Measurements from ENCODE around the gene TMEM52. TPM values are rescaled to one million over a fixed set of nuclear protein-coding genes. Genes with fewer than 3 reads are reported as not detected.

TMEM52 gene
- total RNA-seq, 1 donor from 2014 or later = 1.5 TPM

- no peak for DNase-seq (ENCODE audit: low spot score)
Observed at GRCh38 chr1:1927751-1928150, 8.7 kb upstream of the TMEM52 start.

DNA sequence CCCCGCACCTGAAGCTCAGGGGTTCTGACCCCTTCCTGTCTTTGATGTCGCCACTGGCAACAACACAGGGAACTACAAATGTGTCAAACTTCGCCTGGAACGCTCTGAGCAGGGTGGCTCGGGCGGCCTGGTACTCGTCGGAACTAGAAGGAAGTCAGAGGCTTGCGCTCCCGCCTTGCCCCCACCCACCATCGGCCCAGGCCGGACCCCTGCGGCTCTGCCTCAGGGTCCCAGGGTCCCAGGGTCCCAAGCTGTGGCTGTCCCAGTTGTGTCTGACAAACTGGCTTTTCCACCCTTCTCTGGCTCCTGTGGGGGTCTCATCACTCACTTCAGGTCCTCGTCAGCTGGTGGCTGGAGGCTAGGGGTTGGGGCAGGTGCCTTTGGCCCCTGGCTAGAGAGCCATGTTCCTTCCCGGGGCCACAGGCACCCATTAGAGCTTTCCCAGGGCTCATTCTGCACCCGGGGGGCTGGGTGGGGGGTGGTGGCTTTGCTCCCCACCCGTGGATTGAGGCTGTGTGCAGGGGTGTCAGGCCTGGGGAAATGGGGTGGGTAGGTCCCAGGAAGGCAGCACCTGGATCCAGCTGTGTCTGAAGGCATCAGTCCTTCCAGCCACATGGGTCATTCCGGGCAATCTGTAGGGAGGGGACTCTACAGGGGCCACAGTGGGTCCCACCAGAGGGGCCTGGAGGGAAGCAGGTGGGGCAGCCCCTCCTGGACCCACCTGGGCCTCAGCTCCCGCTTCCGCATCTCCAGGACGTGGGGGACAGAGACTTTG lies 8.0 kb upstream of the TMEM52 start:
- no peak for DNase-seq (ENCODE audit: low spot score)

DNA sequence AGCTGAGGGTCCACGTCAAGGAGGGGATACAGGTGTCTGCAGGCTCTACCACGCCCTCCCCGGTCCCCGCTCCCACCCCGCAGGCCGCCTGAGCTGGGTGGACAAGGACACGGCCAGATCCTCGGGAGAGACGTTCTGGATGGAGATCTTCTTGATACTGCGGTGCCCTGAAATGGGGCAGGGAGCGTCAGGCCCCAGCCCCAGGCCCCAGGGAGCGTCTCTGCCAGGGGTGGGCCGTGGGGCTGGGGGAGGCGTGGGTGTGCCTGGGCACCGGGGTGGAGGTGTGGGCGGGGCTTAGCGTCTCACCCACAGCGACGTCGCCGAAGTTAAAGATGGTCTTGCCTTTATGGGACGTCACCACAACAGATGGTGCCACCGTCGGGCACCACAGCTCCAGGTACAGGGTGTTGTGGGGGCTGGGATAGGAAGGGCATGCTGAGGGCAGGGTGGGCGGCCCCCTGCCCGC lies 7.3 kb upstream of the TMEM52 start:
- DNase-seq (ENCODE audit: low spot score) = no peak

- DNase-seq (ENCODE audit: low spot score) = no peak
Observed at GRCh38 chr1:1925437-1926345, 6.6 kb upstream of the TMEM52 start.

DNA sequence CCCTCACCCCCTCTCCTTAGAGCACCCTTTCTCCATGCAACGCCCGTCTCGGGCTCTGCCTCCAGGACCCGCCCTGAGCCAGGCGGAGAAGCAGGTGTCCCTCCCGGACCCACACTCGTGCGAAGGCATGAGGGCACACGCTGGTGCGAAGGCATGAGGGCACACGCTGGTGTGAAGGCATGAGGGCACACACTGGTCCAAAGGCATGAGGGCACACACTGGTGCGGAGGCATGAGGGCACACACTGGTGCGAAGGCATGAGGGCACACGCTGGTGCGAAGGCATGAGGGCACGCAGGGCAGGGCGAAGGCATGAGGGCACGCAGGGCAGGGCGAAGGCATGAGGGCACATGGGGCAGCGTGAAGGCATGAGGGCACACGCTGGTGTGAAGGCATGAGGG lies 5.8 kb upstream of the TMEM52 start:
- DNase-seq (ENCODE audit: low spot score) = no peak

DNA sequence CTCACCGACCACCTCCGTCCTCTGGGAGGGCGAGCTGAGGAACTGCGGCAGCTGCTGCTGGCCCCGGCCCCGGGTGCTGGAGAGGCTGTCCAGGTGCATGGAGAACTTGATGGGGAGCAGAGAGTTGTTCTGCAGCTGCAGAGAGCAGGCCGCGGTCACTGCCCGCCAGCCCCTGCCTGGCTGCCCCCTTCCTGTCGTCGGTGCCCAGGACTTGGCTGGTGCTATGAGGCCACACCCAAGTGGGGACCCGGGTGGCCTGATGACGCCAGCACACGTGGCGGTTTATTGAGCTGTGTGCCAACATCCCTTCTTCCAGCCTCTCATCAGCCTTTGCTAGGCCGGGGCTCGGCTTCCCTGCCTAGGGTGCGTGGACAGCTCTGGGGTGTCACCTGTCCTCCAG lies 5.3 kb upstream of the TMEM52 start:
- DNase-seq (ENCODE audit: low spot score) = no peak

GRCh38 chr1:1922956-1923833 lies 4.1 kb upstream of the TMEM52 start:
- no peak for DNase-seq (ENCODE audit: low spot score)

DNA sequence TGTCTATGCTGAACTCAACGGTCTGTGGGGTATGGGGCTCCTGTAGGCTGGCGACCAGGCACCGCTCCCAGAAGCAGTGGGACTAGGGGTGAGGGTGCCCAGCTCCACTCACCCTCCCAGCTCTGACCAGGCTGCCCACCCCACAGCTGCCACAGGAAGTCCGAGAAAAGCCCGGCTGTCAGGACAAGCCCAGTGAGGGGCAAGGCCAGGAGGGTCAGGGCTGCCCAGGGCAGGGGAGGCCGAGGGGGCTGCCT lies 3.5 kb upstream of the TMEM52 start:
- DNase-seq (ENCODE audit: low spot score) = no peak

DNA sequence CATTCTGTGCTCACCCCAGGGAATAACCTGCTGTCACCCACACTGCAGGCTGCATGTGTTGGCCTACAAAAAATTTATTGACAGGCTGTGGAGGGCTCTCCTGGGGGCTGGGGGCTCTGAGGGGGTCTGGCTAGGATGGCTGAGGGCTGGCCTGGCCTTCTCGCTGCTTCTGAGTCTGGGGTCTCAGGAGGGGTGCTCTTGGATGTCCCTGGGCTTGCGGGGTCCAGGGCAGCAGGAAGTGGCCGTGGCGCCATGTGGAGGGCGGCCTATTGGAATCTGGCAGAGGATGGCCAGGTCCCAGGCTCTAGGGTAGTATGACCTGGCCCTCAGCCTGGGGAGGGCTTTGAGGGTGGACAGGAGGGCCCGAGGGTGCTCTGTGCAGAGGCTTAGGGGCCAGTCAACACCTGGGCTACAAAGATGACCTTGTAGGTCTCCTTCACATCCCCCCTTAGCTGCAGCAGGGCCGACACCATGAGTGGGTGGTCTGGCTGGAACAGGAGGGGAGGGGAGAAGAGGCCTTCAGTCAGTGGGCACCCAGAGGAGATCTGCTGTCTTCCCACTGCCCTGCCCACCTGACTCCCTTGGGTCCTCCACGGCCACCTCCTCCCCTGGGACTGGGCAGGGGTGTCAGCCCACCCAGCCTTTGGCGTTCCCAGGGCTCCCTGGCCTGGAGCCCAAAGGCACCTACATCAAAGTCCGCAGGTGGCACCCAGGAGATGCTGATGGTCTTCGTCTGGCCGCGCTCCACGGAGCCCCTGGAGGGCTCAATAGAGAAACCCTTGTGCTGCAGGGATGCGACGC lies 3.0 kb upstream of the TMEM52 start:
- no peak for DNase-seq (ENCODE audit: low spot score)

- DNase-seq (ENCODE audit: low spot score) = peak; percentile 88
Observed at GRCh38 chr1:1921459-1921862, 2.4 kb upstream of the TMEM52 start.

- DNase-seq (ENCODE audit: low spot score) = peak; percentile 89
Observed at GRCh38 chr1:1920608-1921458, 1.8 kb upstream of the TMEM52 start.

DNA sequence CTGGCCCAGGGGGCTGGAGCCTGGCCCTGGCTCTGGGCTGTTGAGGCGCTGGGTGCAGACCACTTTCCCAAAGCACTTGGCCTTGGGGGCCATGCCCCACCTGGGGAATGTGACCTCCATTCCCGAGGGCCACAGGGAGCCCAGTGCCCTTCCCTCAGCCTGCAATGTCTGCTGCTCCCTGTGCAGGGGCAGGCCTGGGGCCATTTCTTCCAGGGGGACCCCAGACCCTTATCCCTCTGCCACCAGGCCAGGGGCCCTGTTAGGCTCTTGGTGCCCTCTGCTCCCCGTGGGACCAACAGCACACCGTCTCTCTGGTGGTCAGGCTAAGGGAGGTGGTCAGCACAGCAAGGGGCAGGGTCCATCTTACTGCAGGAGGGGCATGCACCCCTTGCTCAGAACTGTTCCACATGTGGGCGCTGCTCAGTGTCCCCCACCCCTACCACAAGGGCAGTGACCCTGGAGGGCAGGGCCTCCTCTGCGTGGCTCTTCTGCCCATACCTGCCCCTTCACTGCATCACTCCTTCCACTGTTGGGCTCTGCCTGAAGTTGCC lies 1.1 kb upstream of the TMEM52 start:
- DNase-seq (ENCODE audit: low spot score) = no peak

DNA sequence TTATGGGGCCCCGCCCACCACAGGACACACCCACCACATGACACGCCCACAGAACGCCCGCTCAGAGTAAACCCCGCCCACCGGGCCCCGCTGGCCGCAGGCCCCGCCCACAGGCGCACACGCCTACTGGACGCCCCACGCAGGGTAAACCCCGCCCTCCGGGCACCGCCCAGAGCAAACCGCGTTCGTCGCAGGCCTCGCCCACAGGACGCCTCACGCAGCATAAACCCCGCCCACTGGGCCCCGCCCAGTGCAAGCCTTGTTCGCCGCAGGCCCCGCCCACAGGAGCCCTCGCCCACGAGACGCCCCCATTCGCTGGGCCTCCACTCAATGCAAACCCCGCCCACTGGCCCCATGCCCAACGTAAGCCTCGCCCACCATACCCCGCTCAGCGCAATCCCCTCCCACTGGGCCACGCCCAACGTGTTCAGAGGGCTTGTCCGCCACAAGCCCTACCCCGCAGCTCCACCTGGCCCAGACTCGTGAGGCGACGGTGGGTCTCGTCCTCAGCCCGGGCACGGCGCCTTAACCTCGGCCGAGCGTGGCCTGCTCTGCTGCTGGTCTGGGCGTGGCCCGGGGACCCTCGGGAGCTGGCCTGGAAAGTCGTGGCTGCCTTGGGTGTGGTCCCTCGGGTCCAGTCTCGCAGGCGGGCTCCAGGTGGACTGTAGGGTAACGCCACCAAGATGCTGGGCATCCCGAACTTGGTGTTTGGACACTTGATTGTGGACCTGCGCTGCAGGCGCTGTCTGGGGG lies 401 bp upstream of the TMEM52 start:
- DNase-seq (ENCODE audit: low spot score) = peak; percentile 100

DNA sequence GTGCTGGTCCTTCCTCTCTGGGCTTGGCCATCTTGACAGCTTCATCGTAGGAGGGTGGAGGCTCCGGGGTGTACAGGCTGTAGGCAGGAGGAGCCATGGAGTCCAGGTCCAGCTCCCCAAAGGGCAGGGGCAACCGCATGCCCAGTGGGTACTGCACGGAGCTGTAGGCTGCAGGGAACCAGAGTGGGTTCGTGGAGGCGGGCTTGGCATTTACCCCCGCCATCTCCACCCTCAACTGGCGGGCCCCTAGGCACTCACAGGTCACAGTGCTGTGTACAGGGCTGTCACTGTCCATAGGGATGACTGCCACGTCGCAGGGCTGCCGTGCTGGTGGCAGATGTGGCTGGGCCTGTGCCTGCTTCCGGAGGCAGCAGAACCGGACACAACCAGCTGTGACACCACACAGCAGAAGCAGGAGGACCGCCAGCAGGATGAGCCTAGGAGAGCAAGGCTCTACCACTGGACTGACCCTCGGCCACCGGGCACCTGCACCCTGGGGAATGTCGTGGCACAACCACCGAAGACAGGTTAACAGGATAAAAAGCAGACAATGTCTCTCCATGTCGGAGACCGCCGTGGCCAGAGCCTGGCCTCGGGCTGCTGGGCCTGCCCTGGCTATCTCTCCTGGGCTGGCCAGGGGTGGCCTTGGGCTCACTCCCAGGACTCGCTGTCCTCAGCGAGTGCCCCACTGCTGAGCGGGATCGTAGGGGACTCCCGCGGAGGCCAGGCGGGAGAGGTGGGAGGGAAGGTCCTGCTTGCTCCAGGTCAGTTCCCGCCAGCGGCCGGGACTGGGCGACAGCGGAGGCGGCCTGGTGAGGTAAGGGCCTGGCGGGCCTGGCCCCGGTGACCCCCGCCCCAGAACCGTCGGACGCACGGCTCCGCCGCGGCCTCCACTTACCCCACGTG lies 831 bp downstream of the TMEM52 start:
- DNase-seq (ENCODE audit: low spot score) = peak; percentile 89

- DNase-seq (ENCODE audit: low spot score) = no peak
Observed at GRCh38 chr1:1917304-1917976, 1.6 kb downstream of the TMEM52 start.

DNA sequence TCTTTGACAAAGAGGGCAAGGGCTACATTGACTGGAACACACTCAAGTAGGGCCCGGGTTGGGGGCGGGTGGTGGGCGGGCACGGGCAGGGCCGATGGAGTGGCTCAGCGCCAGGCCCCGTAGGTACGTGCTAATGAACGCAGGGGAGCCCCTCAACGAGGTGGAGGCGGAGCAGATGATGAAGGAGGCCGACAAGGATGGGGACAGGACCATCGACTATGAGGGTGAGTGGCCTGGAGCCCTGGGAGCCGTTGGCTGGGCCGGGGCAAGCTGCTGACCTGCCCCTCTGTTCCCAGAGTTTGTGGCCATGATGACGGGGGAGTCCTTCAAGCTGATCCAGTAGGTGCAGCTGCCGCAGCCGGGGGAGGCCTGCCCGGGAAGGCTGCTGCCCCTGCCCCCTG lies 2.2 kb downstream of the TMEM52 start:
- no peak for DNase-seq (ENCODE audit: low spot score)

All from mesenteric fat pad (tissue), 1 donor.